ENCODE data around the gene SLC45A2. TPM values are rescaled to one million over a fixed set of nuclear protein-coding genes. Genes with fewer than 3 reads are reported as not detected.

The SLC45A2 gene
- total RNA-seq, 1 experiment from 2014 or later: not detected

DNA sequence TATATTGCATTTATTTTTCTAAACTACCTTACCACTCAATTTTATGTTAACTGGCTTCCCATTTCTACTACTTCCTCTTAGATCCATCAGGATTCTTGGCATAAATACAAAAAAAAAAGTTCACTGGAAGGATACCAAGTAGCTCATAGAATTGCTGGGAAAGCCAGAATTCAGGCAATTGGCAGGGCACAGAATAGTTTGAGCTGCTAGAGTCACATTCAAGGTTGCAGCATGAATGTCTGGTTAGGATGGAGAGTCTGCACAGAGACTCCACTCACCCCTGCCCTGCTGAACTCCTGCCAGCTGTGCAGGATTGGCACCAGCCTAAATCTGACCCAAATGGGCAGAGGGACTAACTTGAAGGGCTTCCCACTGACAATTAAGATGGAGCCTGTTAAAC is 28.3 kb upstream of the SLC45A2 start:
- POLR2A ChIA-PET: no interaction called here
- H3K36me3 Mint-ChIP-seq: no peaks in the 10 kb centered on the region
- peaks cover 9% of the 10 kb centered on the region for H3K9me3 Mint-ChIP-seq
- DNase-seq (ENCODE audit: low spot score) (no peak), ATAC-seq (no peak)
- H3K4me3 Mint-ChIP-seq: no peak overlapping the region
- no peak overlapping the region for H3K27ac Mint-ChIP-seq
- no peak for TF ChIP-seq ATF1 (CRISPR knock-in tag; IDR thresholded peaks at IDR 0.05)
- no peak for TF ChIP-seq SP1 (CRISPR knock-in tag; conservative IDR thresholded peaks at IDR 0.05)
- TF ChIP-seq, protein P1, sequence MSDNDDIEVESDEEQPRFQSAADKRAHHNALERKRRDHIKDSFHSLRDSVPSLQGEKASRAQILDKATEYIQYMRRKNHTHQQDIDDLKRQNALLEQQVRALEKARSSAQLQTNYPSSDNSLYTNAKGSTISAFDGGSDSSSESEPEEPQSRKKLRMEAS (CRISPR knock-in tag; IDR thresholded peaks at IDR 0.05): no peak
- TF ChIP-seq PRRX2 (CRISPR knock-in tag; IDR thresholded peaks at IDR 0.05): no peak
- TF ChIP-seq, protein P2, sequence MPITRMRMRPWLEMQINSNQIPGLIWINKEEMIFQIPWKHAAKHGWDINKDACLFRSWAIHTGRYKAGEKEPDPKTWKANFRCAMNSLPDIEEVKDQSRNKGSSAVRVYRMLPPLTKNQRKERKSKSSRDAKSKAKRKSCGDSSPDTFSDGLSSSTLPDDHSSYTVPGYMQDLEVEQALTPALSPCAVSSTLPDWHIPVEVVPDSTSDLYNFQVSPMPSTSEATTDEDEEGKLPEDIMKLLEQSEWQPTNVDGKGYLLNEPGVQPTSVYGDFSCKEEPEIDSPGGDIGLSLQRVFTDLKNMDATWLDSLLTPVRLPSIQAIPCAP (CRISPR knock-in tag; IDR thresholded peaks at IDR 0.05): no peak
- no peak for TF ChIP-seq TCF7 (CRISPR knock-in tag; IDR thresholded peaks at IDR 0.05; ENCODE audit: low read depth)
- no peak for TF ChIP-seq HMGA2 (CRISPR knock-in tag; IDR thresholded peaks at IDR 0.05)
- no peak for TF ChIP-seq NR1H2 (CRISPR knock-in tag; IDR thresholded peaks at IDR 0.05)
- TF ChIP-seq ZNF121 (CRISPR knock-in tag; IDR thresholded peaks at IDR 0.05): no peak
- no peak for TF ChIP-seq ZNF263 (CRISPR knock-in tag; IDR thresholded peaks at IDR 0.05; ENCODE audit: low read depth)
- TF ChIP-seq CREM (CRISPR knock-in tag; IDR thresholded peaks at IDR 0.05): no peak
- TF ChIP-seq, protein P3, sequence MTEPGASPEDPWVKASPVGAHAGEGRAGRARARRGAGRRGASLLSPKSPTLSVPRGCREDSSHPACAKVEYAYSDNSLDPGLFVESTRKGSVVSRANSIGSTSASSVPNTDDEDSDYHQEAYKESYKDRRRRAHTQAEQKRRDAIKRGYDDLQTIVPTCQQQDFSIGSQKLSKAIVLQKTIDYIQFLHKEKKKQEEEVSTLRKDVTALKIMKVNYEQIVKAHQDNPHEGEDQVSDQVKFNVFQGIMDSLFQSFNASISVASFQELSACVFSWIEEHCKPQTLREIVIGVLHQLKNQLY (CRISPR knock-in tag; IDR thresholded peaks at IDR 0.05): no peak
- TF ChIP-seq, protein P4, sequence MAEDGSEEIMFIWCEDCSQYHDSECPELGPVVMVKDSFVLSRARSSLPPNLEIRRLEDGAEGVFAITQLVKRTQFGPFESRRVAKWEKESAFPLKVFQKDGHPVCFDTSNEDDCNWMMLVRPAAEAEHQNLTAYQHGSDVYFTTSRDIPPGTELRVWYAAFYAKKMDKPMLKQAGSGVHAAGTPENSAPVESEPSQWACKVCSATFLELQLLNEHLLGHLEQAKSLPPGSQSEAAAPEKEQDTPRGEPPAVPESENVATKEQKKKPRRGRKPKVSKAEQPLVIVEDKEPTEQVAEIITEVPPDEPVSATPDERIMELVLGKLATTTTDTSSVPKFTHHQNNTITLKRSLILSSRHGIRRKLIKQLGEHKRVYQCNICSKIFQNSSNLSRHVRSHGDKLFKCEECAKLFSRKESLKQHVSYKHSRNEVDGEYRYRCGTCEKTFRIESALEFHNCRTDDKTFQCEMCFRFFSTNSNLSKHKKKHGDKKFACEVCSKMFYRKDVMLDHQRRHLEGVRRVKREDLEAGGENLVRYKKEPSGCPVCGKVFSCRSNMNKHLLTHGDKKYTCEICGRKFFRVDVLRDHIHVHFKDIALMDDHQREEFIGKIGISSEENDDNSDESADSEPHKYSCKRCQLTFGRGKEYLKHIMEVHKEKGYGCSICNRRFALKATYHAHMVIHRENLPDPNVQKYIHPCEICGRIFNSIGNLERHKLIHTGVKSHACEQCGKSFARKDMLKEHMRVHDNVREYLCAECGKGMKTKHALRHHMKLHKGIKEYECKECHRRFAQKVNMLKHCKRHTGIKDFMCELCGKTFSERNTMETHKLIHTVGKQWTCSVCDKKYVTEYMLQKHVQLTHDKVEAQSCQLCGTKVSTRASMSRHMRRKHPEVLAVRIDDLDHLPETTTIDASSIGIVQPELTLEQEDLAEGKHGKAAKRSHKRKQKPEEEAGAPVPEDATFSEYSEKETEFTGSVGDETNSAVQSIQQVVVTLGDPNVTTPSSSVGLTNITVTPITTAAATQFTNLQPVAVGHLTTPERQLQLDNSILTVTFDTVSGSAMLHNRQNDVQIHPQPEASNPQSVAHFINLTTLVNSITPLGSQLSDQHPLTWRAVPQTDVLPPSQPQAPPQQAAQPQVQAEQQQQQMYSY (CRISPR knock-in tag; IDR thresholded peaks at IDR 0.05): no peak
- TF ChIP-seq FOXP1 (CRISPR knock-in tag; IDR thresholded peaks at IDR 0.05; ENCODE audit: borderline replicate concordance): no peak
- TF ChIP-seq, protein P5, sequence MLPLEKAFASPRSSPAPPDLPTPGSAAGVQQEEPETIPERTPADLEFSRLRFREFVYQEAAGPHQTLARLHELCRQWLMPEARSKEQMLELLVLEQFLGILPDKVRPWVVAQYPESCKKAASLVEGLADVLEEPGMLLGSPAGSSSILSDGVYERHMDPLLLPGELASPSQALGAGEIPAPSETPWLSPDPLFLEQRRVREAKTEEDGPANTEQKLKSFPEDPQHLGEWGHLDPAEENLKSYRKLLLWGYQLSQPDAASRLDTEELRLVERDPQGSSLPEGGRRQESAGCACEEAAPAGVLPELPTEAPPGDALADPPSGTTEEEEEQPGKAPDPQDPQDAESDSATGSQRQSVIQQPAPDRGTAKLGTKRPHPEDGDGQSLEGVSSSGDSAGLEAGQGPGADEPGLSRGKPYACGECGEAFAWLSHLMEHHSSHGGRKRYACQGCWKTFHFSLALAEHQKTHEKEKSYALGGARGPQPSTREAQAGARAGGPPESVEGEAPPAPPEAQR (CRISPR knock-in tag; IDR thresholded peaks at IDR 0.05): no peak
- TF ChIP-seq, protein P6, sequence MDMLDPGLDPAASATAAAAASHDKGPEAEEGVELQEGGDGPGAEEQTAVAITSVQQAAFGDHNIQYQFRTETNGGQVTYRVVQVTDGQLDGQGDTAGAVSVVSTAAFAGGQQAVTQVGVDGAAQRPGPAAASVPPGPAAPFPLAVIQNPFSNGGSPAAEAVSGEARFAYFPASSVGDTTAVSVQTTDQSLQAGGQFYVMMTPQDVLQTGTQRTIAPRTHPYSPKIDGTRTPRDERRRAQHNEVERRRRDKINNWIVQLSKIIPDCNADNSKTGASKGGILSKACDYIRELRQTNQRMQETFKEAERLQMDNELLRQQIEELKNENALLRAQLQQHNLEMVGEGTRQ (CRISPR knock-in tag; IDR thresholded peaks at IDR 0.05): no peak
- TF ChIP-seq RELA (CRISPR knock-in tag; IDR thresholded peaks at IDR 0.05; ENCODE audit: borderline replicate concordance): no peak
- CTCF ChIA-PET: no interaction called here
- H3K4me1 Mint-ChIP-seq: peaks cover 11% of the 10 kb centered on the region
- no peaks in the 10 kb centered on the region for H3K27me3 Mint-ChIP-seq (ENCODE audit: low read depth)

DNA sequence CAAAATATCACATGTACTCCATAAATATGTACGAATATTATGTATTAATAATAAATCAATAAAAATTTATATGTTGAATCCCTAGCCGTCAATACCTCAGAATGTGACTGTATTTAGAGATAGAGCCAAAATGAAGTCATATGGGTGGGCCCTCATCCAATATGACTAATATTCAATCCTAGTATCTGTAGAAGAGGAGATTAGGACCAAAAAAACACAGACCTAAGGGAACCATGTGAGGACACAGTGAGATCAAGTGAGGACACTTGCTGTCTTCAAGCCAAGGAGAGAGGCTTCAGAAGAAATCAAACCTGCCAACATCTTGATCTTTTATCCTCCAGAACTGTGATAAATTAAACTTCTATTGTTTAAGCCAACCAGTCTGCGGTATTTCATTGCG is 27.0 kb upstream of the SLC45A2 start:
- H3K36me3 Mint-ChIP-seq: no peaks in the 10 kb centered on the region
- no peak overlapping the region for H3K4me3 Mint-ChIP-seq
- DNase-seq (ENCODE audit: low spot score): no peak
- H3K9me3 Mint-ChIP-seq: peaks cover 9% of the 10 kb centered on the region
- no peak for ATAC-seq
- H3K27ac Mint-ChIP-seq: no peak overlapping the region
- H3K4me1 Mint-ChIP-seq: peaks cover 18% of the 10 kb centered on the region
- ChIA-PET POLR2A (no interaction called here), CTCF (no interaction called here)
- no peaks in the 10 kb centered on the region for H3K27me3 Mint-ChIP-seq (ENCODE audit: low read depth)
- TF ChIP-seq ZNF138 (CRISPR knock-in tag; conservative IDR thresholded peaks at IDR 0.05) (no peak), ETV6 (CRISPR knock-in tag; IDR thresholded peaks at IDR 0.05) (no peak), KAT7 (CRISPR knock-in tag; IDR thresholded peaks at IDR 0.05; ENCODE audit: borderline replicate concordance) (no peak), SMAD3 (CRISPR knock-in tag; IDR thresholded peaks at IDR 0.05; ENCODE audit: borderline replicate concordance) (no peak), ZNF671 (CRISPR knock-in tag; IDR thresholded peaks at IDR 0.05) (no peak)
- TF ChIP-seq, protein P7, sequence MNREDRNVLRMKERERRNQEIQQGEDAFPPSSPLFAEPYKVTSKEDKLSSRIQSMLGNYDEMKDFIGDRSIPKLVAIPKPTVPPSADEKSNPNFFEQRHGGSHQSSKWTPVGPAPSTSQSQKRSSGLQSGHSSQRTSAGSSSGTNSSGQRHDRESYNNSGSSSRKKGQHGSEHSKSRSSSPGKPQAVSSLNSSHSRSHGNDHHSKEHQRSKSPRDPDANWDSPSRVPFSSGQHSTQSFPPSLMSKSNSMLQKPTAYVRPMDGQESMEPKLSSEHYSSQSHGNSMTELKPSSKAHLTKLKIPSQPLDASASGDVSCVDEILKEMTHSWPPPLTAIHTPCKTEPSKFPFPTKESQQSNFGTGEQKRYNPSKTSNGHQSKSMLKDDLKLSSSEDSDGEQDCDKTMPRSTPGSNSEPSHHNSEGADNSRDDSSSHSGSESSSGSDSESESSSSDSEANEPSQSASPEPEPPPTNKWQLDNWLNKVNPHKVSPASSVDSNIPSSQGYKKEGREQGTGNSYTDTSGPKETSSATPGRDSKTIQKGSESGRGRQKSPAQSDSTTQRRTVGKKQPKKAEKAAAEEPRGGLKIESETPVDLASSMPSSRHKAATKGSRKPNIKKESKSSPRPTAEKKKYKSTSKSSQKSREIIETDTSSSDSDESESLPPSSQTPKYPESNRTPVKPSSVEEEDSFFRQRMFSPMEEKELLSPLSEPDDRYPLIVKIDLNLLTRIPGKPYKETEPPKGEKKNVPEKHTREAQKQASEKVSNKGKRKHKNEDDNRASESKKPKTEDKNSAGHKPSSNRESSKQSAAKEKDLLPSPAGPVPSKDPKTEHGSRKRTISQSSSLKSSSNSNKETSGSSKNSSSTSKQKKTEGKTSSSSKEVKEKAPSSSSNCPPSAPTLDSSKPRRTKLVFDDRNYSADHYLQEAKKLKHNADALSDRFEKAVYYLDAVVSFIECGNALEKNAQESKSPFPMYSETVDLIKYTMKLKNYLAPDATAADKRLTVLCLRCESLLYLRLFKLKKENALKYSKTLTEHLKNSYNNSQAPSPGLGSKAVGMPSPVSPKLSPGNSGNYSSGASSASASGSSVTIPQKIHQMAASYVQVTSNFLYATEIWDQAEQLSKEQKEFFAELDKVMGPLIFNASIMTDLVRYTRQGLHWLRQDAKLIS (CRISPR knock-in tag; IDR thresholded peaks at IDR 0.05; ENCODE audit: borderline replicate concordance): no peak
- TF ChIP-seq, protein P8, sequence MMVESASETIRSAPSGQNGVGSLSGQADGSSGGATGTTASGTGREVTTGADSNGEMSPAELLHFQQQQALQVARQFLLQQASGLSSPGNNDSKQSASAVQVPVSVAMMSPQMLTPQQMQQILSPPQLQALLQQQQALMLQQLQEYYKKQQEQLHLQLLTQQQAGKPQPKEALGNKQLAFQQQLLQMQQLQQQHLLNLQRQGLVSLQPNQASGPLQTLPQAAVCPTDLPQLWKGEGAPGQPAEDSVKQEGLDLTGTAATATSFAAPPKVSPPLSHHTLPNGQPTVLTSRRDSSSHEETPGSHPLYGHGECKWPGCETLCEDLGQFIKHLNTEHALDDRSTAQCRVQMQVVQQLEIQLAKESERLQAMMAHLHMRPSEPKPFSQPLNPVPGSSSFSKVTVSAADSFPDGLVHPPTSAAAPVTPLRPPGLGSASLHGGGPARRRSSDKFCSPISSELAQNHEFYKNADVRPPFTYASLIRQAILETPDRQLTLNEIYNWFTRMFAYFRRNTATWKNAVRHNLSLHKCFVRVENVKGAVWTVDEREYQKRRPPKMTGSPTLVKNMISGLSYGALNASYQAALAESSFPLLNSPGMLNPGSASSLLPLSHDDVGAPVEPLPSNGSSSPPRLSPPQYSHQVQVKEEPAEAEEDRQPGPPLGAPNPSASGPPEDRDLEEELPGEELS (CRISPR knock-in tag; IDR thresholded peaks at IDR 0.05): no peak

Measured in WTC11 (cell line).